GM12864 (cell line): Measurements from ENCODE around the gene TECR.

Experiments used
- DNase-seq: peaks from one replicate; pipeline ENCODE4 v3.0.0-alpha.2; 2011; ENCODE audit warnings: low read depth
- H3K4me3 ChIP-seq: 2 replicates; pipeline ENCODE4 v1.5.1; 2011; ENCODE audit warnings: mild to moderate bottlenecking, low read depth, low read length, control low read depth
- CTCF ChIP-seq: IDR thresholded peaks from 2 replicates; pipeline ENCODE4 v1.5.1; 2011; ENCODE audit warnings: low read depth, mild to moderate bottlenecking, moderate library complexity, low read length, control low read depth, inconsistent platforms; ENCODE audit errors: missing control alignments

Gene TECR

GRCh38 chr19:14525729-14526128, 3.7 kb upstream of the TECR start:
- no peak for DNase-seq
- TF ChIP-seq CTCF: no peak
- H3K4me3 ChIP-seq: no peak overlapping the region

GRCh38 chr19:14526423-14526822, 3.0 kb upstream of the TECR start:
- no peak overlapping the region for H3K4me3 ChIP-seq
- TF ChIP-seq CTCF: no peak
- no peak for DNase-seq

- peak overlapping the region; percentile 55 for H3K4me3 ChIP-seq
- no peak for TF ChIP-seq CTCF
- no peak for DNase-seq
These were observed 758 bp upstream of the TECR start for GRCh38 chr19:14528419-14529253.

GRCh38 chr19:14530005-14530348, 583 bp downstream of the TECR start:
- H3K4me3 ChIP-seq: peak overlapping the region; percentile 88
- no peak for TF ChIP-seq CTCF
- no peak for DNase-seq

GRCh38 chr19:14530506-14530905, 1.1 kb downstream of the TECR start:
- DNase-seq: no peak
- TF ChIP-seq CTCF: no peak

GRCh38 chr19:14533450-14533849, 4.1 kb downstream of the TECR start:
- no peak for TF ChIP-seq CTCF
- no peak overlapping the region for H3K4me3 ChIP-seq
- no peak for DNase-seq

More at GRCh38 chr19:14530506-14530905, 1.1 kb downstream of the TECR start:
- H3K4me3 ChIP-seq: peak overlapping the region; percentile 88; the same call in 1 of the 2 replicates

- no peak for TF ChIP-seq CTCF
- no peak overlapping the region for H3K4me3 ChIP-seq
- DNase-seq: no peak
These were observed 7.7 kb downstream of the TECR start for GRCh38 chr19:14536926-14537692.
